GM19468 (cell line): Measurements from ENCODE around the gene DGUOK.

Experiments used
- ATAC-seq: cut with Tn5 transposase; IDR thresholded peaks from one replicate; pipeline ENCODE4 v1.9.1; 2021; ENCODE audit warnings: mild to moderate bottlenecking, moderate library complexity, moderate number of reproducible peaks; ENCODE audit not compliant: unreplicated experiment; ENCODE audit errors: extremely low read depth

Gene DGUOK

GRCh38 chr2:73971722-73972121 lies 45.0 kb downstream of the DGUOK start:
- ATAC-seq: no peak

GRCh38 chr2:73972846-73973245 lies 46.2 kb downstream of the DGUOK start:
- no peak for ATAC-seq

GRCh38 chr2:73975731-73976130 lies 49.1 kb downstream of the DGUOK start:
- ATAC-seq: no peak

- ATAC-seq: no peak
These were observed 50.1 kb downstream of the DGUOK start for GRCh38 chr2:73976803-73977202.

DNA sequence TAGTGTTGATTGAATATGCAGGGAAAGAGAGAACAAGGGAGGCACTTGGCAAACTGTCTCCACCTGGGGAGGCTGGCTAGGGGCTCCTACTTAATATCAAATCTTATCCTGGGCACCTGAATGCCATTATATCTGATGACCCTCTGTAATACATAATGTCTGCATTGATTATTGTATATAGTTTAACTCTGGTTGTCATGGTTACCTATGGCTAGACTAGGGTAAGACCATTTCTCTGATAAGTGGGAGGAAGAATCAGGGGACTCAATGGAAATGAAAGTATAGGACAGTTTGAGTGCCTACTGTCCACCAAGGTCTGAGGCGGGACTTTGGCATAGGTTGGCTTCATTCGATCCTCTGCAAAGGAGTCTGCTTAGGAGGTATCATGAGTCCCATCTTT lies 50.8 kb downstream of the DGUOK start:
- no peak for ATAC-seq

DNA sequence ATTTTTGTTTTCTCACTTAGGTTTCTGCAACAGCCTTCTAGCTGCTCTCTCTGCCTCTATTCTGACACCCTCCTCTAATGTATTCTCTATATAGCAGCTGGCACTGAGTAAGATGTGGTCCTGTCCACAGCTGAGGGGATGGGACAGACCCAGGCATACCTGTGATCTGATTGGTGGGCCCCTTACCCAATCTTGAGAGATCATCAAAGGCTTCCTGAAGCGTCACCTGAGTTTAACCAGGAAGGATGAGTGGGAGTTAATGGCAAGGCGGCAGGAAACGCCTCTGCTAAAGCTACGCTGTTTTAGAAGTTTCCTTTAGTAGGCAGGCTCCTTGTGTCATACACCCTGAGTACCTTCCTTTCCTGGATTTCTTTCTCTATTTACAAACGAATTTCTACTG lies 52.3 kb downstream of the DGUOK start:
- ATAC-seq: no peak

DNA sequence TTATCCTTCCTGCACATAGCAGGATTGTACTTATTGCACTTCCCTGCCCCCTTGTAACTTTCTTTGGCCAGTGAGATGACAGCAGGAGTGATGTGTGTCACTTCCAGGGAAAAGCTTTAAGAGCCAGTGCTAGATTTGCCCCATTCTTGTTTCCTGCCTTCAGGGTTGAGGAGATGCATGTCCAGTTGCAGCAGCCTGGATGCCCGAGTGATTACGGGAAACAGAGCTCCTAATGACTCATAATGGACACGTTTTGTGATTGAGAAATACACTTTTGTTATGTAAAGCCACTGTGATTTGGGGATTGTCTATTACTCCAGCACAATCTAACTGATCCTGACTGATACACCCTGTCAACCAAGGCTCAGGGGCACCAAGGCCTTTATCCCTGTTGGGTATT lies 53.0 kb downstream of the DGUOK start:
- no peak for ATAC-seq

DNA sequence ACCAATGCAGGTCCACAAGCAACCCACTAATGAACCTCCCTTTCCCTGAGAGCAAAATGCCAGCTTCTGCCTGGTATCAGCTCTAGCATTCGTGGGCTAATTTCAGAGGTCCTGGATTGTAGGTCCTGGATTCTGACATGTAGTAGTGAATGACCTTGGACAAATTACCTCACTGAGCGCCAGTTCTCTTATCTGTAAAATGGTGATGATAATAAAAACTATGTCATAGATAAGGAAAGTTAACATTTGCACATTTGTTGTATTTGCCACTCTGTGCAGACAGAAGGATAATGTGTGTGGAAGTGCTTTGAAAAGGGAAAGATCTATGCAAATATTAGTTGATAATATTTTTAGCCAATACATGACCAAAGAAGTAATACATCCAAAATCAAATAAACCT lies 53.9 kb downstream of the DGUOK start:
- ATAC-seq: no peak

GRCh38 chr2:73981081-73982001 lies 54.7 kb downstream of the DGUOK start:
- ATAC-seq: no peak

DNA sequence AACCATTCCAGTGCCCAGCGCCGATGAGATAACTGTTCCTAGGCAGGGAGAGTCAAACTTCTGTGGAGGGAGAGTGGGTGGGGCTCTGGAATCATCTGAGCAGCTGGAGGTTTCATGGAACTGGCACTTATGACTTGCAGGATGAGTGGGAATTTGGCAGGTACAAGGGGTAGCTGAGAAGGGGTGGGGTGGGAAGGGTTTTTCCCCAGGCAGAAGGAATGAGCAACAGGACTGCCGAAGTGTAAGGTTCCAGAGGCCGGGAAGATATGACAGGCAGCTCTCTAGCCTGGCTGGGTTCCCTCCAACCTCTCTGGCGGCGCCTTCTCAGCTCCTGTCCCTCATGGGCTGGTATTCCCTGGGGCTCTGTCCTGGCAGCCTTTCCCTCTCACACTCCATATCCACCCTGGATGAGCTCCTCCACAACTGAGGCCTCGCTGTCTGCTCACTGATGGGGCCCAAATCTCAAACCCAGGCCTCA lies 55.5 kb downstream of the DGUOK start:
- no peak for ATAC-seq

DNA sequence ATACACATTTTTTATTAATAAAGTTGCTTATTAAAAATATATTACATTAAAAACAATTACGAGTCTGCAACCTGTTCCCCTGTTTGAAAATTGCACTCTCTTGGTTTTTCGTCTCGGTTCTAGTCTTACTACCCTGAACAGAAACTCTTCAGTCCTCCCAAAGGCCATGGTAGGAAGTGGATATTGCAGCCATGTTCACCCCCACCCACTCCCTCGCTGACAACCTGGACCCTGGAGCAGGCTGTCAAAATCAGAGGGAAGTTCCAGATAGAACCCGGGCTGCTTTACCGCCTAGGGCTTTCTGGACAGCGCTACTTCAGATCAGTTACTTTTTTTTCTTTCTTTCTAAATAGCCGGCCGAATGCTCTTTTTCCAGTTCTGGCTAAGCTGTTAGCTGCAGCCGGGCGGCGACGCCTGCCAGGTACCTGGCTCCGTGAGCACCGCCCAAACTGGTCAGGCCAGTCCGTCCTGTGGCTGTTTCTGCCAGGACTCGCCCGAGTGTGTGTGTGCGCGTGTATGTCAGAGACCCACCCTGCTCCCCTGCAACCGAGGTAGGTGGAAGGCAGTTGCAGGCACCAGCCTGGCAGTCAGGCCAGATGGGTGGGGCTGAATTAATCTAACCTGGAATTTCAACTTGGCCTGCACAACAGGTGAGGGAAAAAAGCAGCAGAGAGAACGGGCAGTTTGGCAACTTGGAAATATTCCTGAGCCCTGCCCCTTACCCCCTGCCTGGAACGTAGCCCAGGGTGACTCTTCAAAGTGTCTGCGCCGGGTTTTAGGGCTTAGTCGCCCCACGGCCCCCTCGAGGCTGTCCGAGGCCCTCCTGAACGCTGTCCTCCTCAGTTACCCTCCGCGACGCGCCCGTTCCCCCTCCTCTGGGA lies 56.9 kb downstream of the DGUOK start:
- ATAC-seq: no peak

GRCh38 chr2:73984203-73984921 lies 57.7 kb downstream of the DGUOK start, which contains the start of gene TET3:
TET3 (plus strand) TSS chr2:73984910; CDS start chr2:73986404, 1,494 bp downstream.
- peak; percentile 37 for ATAC-seq

GRCh38 chr2:73984922-73985307 lies 58.2 kb downstream of the DGUOK start:
- no peak for ATAC-seq

GRCh38 chr2:73985308-73986084 lies 58.8 kb downstream of the DGUOK start:
- ATAC-seq: no peak

GRCh38 chr2:73986085-73986681 lies 59.5 kb downstream of the DGUOK start:
- no peak for ATAC-seq

GRCh38 chr2:73987109-73987947 lies 60.6 kb downstream of the DGUOK start:
- ATAC-seq: no peak

- ATAC-seq: no peak
These were observed 61.4 kb downstream of the DGUOK start for GRCh38 chr2:73987948-73988700.

DNA sequence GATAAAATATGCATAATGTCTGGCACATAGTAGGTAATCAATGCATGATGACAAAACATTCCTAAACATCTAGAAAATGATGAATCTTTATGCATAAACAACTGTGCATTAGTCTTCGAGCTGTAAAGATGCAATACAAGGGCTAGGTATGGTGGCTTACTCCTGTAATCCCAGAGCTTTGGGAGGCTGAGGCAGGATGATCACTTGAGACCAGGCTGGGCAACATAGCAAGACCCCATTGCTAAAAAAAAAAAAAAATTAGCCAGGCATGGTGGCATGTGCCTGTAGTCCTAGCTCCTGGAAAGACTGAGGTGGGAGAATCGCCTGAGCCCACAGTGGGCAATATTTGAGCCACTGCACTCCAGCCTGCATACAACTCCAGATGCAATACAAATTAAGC lies 63.3 kb downstream of the DGUOK start:
- no peak for ATAC-seq
